ENCODE measurements around the gene SCO2.
A peak's percentile ranks its signal among the peaks of the same experiment; 100 is the strongest.

DNA sequence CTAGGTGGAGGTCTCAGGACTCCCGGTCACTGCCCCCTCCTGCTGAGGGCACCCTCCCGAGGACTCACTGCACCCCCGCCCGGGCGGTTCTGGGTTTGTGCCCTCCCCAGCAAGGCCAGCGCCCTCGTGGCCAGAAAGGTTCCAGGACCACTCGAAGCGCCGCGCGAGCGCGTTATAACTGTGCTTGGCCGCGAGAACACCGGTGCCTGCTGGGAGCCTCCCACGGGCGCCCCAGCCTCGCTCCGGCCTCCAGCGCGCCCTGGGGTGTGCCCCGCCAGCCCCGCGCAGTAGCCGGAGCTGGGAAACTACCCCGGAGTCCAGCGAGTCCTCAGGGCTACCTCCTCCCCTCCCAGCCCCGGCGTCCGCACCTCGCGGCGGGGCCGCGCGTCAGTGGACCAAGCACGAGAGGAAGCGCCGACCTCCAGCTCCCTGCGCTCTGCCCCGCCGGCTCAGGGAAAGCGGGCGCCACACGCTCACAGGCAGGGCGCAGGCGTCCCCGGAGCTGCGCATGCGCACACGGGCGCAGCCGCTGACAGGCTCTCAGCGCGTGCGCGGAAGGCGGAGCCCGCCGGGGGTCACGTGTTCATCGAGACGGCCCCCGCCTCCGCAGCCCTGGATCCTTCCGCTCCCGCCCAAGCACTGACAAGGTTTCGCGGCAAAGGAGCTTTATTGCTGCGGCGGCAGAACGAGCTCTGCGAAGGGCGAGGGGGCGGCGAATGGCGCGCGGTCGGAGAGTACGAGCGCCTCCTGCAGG, at the start of gene SCO2:
- TF ChIP-seq, protein P1, sequence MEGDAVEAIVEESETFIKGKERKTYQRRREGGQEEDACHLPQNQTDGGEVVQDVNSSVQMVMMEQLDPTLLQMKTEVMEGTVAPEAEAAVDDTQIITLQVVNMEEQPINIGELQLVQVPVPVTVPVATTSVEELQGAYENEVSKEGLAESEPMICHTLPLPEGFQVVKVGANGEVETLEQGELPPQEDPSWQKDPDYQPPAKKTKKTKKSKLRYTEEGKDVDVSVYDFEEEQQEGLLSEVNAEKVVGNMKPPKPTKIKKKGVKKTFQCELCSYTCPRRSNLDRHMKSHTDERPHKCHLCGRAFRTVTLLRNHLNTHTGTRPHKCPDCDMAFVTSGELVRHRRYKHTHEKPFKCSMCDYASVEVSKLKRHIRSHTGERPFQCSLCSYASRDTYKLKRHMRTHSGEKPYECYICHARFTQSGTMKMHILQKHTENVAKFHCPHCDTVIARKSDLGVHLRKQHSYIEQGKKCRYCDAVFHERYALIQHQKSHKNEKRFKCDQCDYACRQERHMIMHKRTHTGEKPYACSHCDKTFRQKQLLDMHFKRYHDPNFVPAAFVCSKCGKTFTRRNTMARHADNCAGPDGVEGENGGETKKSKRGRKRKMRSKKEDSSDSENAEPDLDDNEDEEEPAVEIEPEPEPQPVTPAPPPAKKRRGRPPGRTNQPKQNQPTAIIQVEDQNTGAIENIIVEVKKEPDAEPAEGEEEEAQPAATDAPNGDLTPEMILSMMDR (IDR thresholded peaks at IDR 0.05) = peak in 3 of 4 experiments; percentile 16 to 55 (median 53)
- TF ChIP-seq POLR2A (IDR thresholded peaks at IDR 0.05) = peak; percentile 68 to 80
